Suppressor macrophage (primary cell): ENCODE data around the gene ZNF32.

Experiments used
- DNase-seq, 4 experiments: peaks; one replicate each; pipeline ENCODE4 v3.0.0-alpha.2; 2020 to 2022
- total RNA-seq, 17 experiments: gene quantifications; one replicate each; lab custom pipeline; 2026; ENCODE audit warnings: mixed read lengths in 6 of 17, inconsistent platforms in 3 of 17; lab: John Stamatoyannopoulos, UW

Gene ZNF32
- total RNA-seq: 3.6 to 20.9 (median 9.3) reads per million in 17 experiments

- DNase-seq: peak; percentile 89 to 96 (median 93)
Observed at GRCh38 chr10:43648398-43649184, at the start of gene ZNF32. Gene ZNF32, minus strand, starts transcription at chr10:43648881. Its CDS starts 2,748 bp downstream, at chr10:43646133.

GRCh38 chr10:43698156-43698555 is 49.5 kb upstream of the ZNF32 start:
- DNase-seq: no peak

GRCh38 chr10:43696909-43697483 is 48.3 kb upstream of the ZNF32 start:
- DNase-seq: peak in 1 of 4 experiments; percentile 5

GRCh38 chr10:43695730-43696129 is 47.0 kb upstream of the ZNF32 start:
- no peak for DNase-seq

GRCh38 chr10:43695321-43695720 is 46.6 kb upstream of the ZNF32 start:
- no peak for DNase-seq

- no peak for DNase-seq
Observed at GRCh38 chr10:43694526-43694925, 45.8 kb upstream of the ZNF32 start.

- DNase-seq: no peak
Observed at GRCh38 chr10:43693602-43694001, 44.9 kb upstream of the ZNF32 start.

- DNase-seq: no peak
Observed at GRCh38 chr10:43692051-43692825, 43.6 kb upstream of the ZNF32 start.

- no peak for DNase-seq
Observed at GRCh38 chr10:43691485-43691884, 42.8 kb upstream of the ZNF32 start.

- DNase-seq: peak; percentile 77 to 92 (median 86)
Observed at GRCh38 chr10:43689955-43690771, 41.5 kb upstream of the ZNF32 start.

- peak; percentile 60 to 85 (median 75) for DNase-seq
Observed at GRCh38 chr10:43689618-43689954, 40.9 kb upstream of the ZNF32 start.

GRCh38 chr10:43689007-43689491 is 40.4 kb upstream of the ZNF32 start:
- DNase-seq: no peak

- no peak for DNase-seq
Observed at GRCh38 chr10:43688348-43688892, 39.7 kb upstream of the ZNF32 start.

- no peak for DNase-seq
Observed at GRCh38 chr10:43687373-43687772, 38.7 kb upstream of the ZNF32 start.

GRCh38 chr10:43686414-43686813 is 37.7 kb upstream of the ZNF32 start:
- no peak for DNase-seq

- no peak for DNase-seq
Observed at GRCh38 chr10:43685744-43686143, 37.1 kb upstream of the ZNF32 start.

- DNase-seq: no peak
Observed at GRCh38 chr10:43684292-43684559, 35.5 kb upstream of the ZNF32 start.

GRCh38 chr10:43683451-43684291 is 35.0 kb upstream of the ZNF32 start:
- DNase-seq: peak in 2 of 4 experiments; percentile 13 to 24

GRCh38 chr10:43682956-43683355 is 34.3 kb upstream of the ZNF32 start:
- no peak for DNase-seq

GRCh38 chr10:43681721-43682120 is 33.0 kb upstream of the ZNF32 start:
- no peak for DNase-seq

- DNase-seq: no peak
Observed at GRCh38 chr10:43681220-43681619, 32.5 kb upstream of the ZNF32 start.
